HG03025 (cell line): ENCODE results near the gene KCNMA1.

Source experiments
- ATAC-seq: cut with Tn5 transposase; IDR thresholded peaks from one replicate; pipeline ENCODE4 v1.9.1; 2021; ENCODE audit warnings: mild to moderate bottlenecking, moderate library complexity; ENCODE audit not compliant: unreplicated experiment, low FRiP score

Gene KCNMA1

DNA sequence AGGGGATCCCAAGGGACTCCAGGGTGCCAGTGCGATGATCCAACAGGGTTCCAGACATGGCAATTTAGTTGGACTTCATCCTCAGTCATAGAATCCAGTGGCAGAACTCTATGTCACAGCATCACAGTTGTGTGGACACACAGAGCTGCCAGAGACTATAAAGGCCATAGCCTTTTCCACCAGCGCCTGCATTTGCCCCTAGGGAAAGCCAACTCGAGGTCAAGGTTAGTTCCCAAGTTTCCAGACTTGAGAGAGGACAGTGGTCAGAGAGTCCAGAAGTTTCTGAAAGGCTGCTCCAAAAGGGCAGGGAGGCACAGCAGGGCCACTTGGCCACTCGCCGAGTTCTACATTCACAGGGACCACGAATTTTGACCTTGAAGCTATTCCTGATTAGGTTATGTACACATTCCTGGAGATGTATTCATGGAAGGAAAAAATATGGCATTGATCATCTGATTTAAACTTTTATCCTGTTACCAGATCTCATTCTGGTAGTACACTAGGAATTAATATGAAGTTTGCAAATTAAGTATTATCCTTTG is 170.1 kb downstream of the KCNMA1 start:
- no peak for ATAC-seq

DNA sequence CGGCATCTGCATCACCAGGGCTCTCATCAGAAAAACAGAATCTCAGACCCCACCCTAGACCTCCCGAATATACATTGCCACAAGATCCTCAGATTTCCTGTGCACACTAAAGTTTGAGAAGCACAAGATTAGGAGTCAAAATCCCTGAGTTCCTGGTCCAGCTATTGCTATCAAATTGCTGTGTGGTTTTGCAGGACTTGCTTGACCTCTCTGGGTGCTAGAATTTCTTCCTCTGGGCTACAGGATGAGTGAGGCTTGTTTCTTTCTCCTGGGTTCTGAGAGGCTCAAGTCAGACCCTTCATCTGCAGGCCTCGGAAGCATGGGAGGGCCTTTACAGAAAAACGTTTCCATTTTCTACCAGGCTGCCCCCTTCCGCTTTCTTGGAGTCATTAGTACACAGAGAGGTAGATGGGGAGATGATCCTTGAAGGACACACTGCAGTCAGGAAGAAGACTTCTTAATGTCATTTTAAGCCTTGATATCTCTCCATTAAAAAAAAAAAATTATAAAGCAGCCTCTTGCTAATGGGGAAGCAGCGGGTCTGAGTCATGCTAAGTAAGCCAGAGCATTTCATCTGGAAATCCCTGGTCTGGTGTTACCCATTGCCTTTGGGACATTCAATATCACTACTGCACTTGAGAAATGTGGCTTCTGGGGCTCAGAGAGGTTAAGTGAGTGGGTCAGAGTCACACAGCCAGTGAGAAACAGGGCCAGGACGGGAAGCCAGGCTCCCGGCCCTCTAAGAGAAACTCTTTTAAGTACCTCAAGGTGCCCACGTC is 173.5 kb downstream of the KCNMA1 start:
- no peak for ATAC-seq

GRCh38 chr10:77463499-77463898 is 174.1 kb downstream of the KCNMA1 start:
- no peak for ATAC-seq

DNA sequence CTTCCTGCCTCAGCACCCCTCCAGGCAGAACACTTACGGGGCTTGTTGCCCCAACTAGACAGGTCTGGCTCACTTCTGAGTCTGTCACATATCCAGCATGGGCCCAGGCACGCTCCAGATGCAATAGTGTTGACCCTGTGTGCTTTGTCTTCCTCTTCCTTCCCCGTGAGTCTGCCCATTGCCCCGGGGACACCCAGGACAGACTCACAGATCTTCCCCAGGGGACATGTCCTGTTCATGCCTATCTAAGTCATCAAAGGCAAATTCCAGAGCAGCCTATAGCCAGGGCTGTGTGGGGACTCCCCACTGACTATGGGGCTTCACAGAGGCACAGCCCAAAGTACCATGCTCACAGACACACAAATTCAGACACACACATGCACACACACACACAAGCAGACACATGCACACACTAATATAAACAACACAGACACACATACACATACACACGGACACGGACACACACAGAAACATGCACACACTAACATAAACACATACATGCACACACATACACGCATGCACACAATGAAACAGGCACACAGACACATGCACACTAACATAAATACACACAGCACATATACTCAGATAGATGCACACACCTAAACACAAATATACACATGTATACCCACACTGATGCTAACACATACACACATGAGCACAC is 175.8 kb downstream of the KCNMA1 start:
- ATAC-seq, result no peak

DNA sequence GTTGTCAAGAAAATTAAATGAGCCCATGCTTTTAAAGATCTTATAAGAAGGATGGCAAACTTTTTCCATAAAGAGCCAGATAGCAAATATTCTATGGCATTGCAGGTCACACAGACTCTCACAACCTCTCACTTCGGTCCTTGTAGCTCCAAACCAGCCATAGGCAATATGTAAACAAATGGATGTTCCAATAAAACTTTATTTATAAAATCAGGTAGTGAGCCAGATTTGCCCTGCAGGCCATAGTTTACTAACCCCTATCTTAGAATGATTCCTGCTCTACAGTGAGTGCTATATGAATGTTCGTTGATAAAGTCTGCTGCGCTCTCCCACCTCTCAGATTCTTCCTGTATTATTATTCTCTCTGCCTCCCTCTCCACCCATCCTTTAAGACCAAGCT is 177.7 kb downstream of the KCNMA1 start:
- no peak for ATAC-seq

DNA sequence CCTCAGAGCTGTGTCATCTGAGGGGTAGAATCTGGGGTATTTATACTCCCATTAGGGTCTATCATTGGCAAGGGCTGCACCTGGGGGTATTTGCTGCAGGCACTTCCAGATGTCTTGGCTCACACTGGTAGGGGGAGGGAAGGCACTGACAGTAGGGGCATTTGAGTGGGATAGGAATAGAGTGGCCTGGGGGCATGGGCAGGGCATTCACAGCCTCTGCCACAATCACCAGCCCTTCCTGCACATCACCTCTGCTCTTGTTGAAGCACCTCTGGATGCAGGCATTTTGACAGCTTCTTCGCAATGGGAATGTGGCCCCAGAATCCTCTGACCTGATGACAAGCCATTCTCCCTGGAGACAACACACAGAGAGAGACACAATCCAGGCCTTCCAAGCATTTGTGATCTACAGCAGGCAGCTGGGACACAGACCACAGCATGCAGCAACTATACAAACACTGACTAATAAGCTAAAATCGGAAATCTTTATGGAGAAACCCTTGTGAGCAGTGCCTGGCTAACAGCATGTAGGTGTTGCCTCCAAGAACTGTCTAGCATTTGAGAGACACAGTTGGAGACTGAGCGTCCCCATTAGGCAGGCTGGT is 178.5 kb downstream of the KCNMA1 start:
- ATAC-seq, result no peak

GRCh38 chr10:77457721-77458120 is 179.9 kb downstream of the KCNMA1 start:
- no peak for ATAC-seq

GRCh38 chr10:77457266-77457665 is 180.3 kb downstream of the KCNMA1 start:
- ATAC-seq, result no peak

DNA sequence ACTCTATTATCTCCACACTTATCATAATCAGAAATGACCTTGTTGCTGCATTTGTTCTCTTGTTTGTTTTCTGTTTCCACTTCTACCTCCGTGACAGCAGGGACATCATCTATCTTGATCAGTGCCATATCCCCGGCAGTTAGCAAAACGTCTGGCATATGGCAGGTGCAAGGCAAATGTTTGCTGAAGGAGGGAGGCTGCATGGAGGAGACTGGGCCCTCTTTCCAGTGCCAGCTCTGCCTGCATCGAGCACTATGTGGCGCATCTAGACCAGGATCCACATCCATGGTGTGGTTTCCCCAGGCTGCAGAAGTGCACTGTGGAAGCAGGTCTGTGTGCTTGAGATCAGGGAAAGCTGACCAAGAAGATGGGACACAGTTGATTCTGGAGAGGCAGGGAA is 181.2 kb downstream of the KCNMA1 start:
- ATAC-seq, result no peak

DNA sequence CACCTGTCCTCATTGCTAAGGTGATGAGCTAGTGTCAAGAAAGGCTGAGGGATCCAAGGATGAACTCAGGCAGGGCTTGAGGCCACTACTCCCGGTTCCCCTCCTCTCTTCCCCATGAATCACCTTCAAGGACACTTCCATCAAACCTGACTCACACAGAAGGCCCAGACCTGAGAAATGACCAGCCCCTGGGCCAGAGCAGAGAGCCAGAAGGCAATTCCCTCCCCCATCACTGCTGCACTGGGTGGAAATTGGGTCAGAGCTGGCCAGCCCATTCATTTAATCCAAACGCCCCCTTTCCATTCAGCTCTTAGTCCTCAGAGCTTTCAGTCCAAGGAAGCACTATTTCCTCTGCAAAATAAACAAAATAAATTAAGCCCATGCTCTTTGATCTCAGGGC is 182.0 kb downstream of the KCNMA1 start:
- ATAC-seq, result no peak

DNA sequence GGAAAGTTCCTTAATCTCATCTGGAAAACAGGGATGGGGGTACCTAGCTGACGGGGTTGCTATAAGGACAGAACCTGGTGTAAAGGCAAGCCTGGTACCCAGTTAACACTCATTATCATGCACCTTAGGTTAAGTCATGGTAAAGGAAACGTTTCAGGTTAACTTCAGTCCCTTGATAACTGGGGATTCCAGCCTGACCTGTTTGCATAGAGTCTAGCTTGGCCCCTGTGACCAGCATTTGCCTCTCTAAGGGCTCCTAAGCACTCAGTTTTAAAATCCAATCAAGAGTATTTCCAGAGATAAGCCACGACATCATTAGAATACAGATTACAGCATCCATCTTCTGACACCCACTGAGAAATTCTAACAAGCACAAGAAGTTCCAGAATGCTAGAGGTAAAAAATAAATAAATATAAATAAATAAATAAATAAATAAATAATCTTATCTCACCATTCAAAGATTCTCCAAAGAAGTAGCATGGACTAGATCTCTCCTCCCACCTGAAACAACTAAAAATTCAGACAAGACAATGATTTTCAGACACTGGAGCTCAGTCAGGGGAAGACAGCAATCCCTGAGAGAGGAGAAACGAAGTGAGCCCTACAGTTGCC is 184.6 kb downstream of the KCNMA1 start:
- ATAC-seq, result no peak

GRCh38 chr10:77451886-77452285 is 185.7 kb downstream of the KCNMA1 start:
- no peak for ATAC-seq

DNA sequence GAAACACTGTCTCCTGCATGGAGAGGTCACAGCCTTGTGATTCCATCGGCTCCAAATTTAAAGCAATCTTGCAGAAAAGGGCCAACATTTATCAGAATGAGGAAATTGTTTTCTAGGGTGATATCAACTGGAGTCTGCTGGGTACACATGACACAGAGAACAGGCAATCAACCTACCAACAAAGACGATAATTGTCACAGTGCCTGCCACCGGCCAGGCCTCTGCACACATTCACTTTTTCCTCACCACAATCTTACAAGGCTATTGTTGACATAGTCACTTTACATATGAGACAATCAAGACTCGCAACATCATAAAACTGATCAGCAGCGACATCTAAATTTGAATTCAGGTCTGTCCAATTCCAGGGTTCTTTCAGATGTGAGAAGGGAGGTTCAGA is 189.4 kb downstream of the KCNMA1 start:
- ATAC-seq, result no peak

GRCh38 chr10:77446700-77447099 is 190.9 kb downstream of the KCNMA1 start:
- ATAC-seq, result no peak

- ATAC-seq, result no peak
Observed at GRCh38 chr10:77445547-77445946, 192.1 kb downstream of the KCNMA1 start.

GRCh38 chr10:77444041-77444440 is 193.6 kb downstream of the KCNMA1 start:
- ATAC-seq, result no peak

DNA sequence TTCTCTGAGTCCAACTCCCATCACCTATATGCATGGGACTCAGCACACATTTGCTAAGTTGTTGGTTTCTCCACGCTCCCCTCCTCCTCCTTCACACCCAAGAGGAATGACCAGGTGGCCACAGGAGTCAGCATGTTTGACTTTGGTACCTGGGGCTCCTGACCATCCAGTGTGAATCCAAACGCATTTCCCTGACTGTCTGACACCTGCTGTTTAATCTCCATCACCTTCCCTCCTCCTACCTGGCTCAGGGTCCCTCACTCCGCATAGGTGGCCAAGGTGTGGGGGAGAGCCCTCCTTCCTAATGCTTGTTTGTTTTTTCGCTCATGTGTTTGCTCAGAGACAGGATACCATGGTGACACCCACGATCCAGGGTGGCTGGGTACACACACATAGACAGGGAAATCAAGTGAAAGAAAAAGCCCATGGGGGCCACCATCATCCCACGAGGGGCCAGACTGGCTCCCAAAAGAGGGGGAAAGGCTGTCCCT is 194.9 kb downstream of the KCNMA1 start:
- ATAC-seq, result no peak

DNA sequence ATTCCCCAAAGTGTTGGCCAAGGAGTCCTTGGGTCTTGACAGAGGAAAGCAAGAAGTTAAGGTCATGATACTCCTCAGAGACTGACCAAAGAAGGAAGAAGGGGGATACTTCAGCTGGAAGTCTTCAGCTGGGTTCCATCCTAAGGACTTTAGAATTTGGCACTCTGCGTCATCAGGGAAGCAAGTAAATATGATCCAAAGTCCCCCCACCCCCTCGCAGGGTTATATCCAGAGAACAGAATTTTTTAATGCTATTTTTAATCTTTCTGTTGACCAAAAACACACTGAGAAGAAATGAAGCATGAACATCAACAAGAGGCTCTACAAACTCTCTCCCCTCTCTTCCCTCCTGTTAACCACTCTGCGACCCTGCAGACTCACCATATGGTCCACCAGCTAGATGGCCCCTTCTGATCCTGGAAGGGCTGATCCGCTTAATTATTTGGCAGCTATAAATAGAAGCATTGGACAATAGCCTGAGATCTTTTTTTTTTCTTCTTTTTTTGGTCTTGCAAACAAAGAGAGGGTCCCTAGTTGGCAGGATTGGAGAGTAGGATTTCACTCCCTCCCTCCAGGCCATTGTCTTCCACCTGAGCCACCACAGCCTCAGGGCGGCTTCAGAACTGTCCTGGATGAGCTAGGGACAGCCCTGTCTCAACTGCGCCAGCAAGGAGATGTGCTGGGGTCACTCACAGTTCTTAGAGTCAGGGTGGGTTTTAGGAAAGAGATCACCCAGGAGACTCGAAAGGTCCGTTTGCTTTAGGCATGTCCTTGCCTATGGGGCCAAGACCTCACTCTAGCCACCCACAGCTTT is 196.0 kb downstream of the KCNMA1 start:
- no peak for ATAC-seq

DNA sequence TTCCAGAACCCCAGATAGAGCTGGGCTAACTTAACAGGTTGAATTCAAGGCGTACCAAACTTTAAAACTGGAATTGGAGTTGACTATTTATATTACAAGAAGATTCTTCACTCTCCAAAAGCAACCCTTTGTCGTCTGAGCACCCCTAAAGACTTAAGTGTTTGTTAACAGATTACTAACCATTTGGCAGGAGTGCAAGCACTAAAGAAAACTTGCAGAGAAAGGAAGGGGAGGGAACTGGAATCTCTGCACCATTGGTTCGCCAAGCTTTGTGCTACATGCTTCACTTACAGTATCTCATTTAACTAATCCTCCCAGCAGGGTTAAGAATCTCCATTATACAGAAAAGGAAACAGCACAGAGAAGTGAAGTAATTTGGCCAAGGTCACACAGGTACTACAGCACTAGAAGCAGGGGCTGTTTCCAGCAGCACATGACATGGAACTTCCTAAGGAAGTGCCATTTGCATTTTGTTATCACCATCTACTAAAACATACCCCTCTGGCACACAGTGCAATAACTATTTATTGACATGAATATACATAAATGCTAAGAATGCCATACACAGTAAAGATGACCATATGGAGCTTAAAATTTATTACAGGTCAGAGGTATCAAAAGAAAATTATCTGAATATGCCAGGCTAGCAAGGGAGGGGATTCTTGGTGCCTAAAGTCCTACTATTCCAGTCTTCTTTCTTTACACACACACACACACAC is 201.2 kb downstream of the KCNMA1 start:
- no peak for ATAC-seq
